ENCODE measurements around the gene CACNA1A.
A peak's percentile ranks its signal among the peaks of the same experiment; 100 is the strongest.

The CACNA1A gene

GRCh38 chr19:13356686-13357280, 149.5 kb downstream of the CACNA1A start:
- no peak for DNase-seq

DNA sequence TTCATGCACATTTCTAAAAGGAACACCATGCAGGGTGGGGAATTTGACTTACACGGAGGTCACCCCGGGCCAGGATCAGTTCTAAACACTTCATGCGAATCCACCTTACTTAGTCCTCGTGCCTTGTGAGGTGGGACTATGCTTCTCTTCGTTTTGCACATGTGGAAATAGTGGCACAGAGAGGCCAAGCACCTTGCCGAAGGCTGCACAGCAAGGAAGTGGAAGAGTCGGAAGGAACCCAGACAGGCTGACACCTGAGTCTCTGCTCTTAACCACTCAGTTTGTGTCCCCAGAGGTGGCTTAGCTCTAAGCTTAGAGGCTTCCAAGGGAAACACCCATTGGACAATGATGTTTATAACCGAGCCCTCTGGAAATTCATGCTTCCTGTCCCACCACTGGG, 150.1 kb downstream of the CACNA1A start:
- no peak for DNase-seq

GRCh38 chr19:13355356-13355755, 150.9 kb downstream of the CACNA1A start:
- DNase-seq, result no peak

DNA sequence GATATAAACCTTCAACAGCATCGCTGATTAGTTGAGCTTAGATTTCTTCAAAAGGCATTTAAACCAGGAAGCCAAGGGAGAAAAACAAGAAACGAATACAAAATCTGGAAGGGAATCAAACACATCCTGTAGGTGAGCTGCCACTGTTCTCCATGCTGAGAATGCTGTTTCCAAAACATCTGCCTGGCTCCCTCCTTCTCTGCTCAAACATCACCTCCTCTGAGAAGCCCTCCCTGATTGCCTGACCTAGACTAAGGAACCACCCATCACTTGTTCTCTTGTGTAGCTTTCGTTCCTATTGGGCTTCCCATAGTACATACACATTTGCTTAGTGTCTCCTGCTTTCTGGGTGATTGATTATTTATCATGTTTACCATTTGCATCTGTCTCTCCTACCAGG, 152.7 kb downstream of the CACNA1A start:
- no peak for DNase-seq

DNA sequence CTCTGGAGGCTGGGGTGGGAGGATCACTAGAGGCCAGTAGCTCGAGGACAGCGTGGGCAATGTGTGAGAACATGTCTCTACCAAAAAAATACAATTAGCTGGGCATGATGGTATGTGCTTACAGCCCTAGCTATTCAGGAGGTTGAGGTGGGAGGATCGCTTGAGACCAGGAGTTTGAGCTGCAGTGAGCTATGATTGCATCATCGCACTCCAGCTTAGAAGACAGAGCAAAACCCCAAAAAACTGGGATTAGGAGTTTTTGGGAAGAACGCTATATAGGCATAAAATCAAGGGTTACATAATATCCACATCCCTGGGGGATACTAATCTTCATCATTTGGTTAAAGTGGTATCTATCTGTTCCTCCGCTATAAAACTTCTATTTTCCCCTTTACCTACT, 155.5 kb downstream of the CACNA1A start:
- no peak for DNase-seq

- no peak for DNase-seq
Measured at GRCh38 chr19:13350072-13350471, 156.2 kb downstream of the CACNA1A start.

DNA sequence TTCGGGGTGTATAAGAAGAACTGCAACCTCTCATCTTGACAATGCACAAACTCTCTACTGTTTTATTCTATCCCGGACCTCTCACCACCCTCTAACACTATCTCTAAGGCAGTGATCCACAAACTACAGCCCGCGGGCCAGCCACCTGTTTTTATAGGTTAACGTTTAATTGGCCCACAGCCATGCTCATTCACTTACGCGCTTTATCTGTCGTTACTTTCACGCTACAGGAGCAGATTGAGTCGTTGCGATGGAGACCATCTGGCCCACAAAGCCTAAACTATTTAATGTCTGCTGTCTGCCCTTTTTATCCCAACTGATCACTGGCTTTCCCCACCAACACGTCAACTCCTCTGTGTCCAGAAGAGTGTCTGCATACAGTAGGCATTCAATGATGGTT, 158.9 kb downstream of the CACNA1A start:
- peak; percentile 88 for DNase-seq

- no peak for DNase-seq
Measured at GRCh38 chr19:13343514-13343913, 162.8 kb downstream of the CACNA1A start.

DNA sequence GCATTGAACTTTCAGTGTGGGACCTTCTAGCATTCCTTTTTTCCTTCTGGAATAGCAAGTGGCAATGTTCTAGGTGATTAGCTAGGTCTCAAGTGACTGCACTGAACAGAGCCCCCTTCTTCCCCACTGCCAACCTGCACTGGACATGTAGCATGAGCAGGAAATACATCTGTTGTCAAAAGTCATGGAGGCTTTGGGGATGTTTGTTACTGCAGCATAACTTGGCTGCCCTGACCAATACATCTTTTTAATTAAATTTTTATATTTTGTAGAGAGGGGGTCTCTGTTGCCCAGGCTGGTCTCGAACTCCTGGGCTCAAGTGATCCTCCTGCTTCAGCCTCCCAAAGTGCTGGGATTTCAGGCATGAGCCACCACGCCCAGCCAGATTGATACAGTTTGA, 163.6 kb downstream of the CACNA1A start:
- no peak for DNase-seq

DNA sequence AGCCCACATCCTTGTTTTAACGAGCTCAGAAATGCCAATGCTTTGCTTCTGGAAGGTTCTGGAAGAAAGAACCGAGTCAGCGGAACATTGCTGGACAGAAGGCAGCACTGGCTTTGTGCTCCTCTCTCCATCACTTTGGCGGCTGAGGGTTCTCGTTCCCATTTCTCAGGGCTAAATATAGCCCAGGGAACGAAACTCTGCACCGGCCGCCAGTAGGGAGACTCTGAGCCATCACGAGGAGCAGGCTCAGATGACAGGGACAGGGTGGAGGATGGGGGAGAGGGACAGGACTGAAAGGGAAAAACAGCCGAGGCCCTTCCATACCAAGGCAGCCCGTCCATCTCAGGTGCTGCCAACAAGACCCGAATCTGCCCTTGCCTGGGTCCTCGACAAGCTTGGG, 166.4 kb downstream of the CACNA1A start:
- DNase-seq, result no peak

- DNase-seq, result no peak
Measured at GRCh38 chr19:13337181-13337580, 169.1 kb downstream of the CACNA1A start.

GRCh38 chr19:13334801-13335481, 171.3 kb downstream of the CACNA1A start:
- no peak for DNase-seq

GRCh38 chr19:13330285-13330684, 176.0 kb downstream of the CACNA1A start:
- no peak for DNase-seq

DNA sequence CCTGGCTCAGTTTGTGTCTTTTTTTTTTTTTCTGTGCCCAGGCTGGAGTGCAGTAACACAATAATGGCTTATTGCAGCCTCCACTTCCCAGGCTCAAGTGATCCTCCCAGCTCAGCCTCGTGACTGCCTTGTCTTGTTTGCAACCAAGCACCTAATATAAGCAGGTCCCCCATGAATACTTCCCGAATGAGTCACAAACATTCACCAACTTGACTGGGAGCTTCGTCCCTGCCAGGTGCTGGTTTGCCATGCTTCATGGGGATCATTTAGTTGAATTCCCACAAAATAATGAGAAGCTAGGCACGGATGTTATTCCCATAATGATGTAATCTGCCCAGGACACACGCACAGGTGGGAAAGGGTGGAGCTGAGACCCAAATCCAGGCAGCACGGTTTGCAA, 176.5 kb downstream of the CACNA1A start:
- no peak for DNase-seq

GRCh38 chr19:13328241-13328640, 178.0 kb downstream of the CACNA1A start:
- no peak for DNase-seq

DNA sequence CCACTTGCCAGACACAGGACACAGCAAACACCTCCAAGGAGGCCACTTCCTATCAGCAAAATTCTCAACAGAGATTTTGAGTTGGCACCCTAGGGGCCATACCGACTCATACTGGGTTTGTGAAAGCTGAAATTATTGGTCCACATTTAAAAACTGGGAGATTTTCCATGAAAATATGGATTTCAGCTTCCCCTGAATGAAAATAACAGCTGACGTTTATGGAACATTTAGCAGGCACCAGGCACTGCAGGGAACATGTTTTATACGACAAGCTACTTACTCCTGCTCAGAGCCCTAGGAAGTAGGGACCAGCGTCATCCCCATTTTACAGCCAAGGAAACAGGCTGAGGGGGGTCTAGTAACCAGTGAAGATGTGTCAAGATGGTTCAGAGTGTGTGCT, 186.8 kb downstream of the CACNA1A start:
- no peak for DNase-seq

DNA sequence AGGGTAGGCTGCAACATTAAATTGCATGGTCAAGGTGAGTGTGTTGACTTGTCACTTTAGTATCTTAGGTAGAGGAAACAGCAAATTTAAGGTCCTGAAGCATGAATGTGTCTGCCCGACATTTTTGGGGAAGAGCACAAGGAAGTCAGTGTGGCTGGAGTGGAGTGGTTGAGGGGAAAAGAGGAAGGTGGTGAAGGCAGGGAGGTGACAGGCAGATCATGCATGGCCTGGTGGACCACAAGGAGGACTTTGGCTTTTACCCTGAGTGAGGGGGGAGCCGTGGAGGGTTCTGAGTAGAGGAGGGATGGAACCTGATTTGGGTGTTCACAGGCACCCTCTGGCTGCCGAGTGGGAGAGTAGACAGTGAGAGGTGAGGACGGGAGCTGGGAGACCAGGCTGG, 188.1 kb downstream of the CACNA1A start:
- no peak for DNase-seq

DNA sequence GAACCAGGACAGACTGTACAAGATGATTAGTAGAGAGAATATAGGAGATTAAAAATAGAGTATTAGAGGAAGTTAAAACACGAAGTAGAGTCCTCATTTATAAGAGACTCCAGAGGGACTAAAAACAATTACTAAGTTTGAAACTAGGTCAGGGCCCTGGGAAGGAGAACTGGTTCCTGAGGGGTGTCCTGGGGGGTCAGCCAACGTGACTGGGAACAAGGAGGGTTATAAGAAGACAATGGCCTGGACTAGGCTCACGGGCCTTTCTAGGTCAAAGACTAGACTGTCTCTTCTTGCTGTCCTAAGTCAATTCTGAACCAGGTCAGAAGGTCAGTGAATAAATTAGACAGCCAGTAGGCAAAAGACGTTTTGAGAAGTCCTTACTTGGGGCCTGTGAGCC, 190.8 kb downstream of the CACNA1A start:
- no peak for DNase-seq

DNA sequence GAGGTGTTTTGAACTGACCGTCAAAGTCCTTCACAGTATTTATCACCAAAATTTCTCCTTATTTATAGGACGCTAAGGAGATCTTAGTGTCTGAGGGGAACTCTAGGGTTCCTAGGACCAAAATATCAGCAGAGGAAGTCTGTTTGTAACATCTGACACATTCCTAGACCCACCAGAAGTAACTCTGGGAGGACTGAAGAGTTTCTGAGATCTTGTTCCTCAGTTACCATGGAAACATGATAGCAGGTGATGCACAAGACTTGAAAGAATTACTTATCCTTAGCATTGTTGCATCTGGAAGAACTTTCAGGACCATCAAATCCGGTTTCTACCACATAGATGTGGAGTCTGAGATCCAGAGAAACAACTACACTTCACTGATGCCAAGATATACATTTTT, 191.5 kb downstream of the CACNA1A start:
- no peak for DNase-seq

DNA sequence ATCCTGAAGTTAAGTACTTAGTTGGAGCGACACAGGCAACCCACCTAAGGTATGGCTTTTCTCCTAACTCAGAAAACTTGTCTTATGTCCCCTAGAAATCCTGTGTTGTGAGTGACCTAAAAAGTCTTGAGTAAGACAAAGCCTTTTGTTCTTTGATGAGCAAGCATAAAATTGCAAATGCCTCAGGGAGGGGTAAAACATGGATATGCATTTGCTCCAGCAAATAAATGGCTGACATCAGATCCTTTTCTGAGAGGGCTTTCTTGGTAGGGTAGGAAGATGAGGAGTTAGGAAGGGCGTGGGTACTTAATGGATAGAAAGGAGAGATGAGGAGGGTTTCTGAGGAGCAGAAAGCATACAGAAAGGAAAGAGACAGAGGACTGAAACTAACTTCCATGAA, 192.4 kb downstream of the CACNA1A start:
- no peak for DNase-seq

- no peak for DNase-seq
Measured at GRCh38 chr19:13309864-13310263, 196.4 kb downstream of the CACNA1A start.

- DNase-seq, result no peak
Measured at GRCh38 chr19:13303381-13304129, 202.7 kb downstream of the CACNA1A start.

DNA sequence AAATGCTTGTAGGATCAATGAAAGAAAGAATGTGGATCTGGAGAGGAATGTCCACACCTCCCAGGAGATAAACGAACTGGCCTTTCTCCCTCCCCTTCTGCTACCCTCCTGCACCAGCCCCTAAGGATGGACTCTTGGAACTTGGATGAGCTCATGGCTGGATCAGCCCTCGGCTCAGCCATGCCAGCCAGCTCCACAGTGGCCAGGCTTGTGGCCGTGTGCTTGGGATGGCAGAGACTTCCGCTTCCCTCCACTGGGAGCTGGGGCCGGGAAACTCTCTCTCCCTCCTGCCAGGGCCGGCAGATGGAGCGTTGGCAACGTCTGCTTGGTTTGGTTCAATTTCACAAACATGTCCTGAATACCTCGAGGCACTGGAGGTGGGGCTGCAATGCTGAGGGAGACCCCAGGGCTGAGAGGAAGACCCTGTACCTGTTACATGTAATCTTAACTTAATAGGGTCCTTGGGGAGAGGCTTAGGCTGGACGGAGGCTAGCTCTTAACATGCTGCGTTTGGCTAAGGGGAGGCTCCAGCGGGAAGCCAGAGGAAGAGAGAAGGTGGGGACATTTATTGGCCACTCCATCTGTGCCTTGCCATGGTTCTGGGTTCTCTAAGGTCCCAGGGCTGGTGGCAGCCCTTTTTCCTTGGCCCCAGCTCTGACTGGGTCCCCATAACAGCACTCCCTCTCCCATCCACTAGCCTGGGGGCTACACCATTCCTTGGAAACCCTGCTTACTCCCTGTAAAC, 203.6 kb downstream of the CACNA1A start:
- DNase-seq, result peak; percentile 18
